K562 (cell line): ENCODE results near the gene KCNK7. TPM values are rescaled to one million over a fixed set of nuclear protein-coding genes. Genes with fewer than 3 reads are reported as not detected.

Source experiments
- ATAC-seq: fragments of 200-7000 bp; cut with Tn5 transposase; 3 replicates; pipeline ENCODE4 v1.9.1; 2020; ENCODE audit warnings: moderate library complexity
- BruUV-seq: library from RNA; stranded (reverse); fragments of 400-500 nt; replicated peaks from 2 replicates; lab custom pipeline; 2021; lab: Mats Ljungman, UMichigan
- CTCF ChIA-PET: fragments of 300-600 bp; formaldehyde crosslinking; extraction: SDS; loops from one replicate; lab custom pipeline; 2021; ENCODE audit warnings: low intra/inter-chr PET ratio; lab: Yijun Ruan, JAX
- POLR2A ChIA-PET: fragments of 300-600, 350-650 bp; sonication (Branson Sonifier 250); formaldehyde crosslinking; extraction: SDS; loops from one replicate; lab custom pipeline; 2021; ENCODE audit warnings: antibody characterized with exemption, inconsistent platforms; lab: Yijun Ruan, JAX
- DNase-seq, 4 experiments: peaks; one replicate each; pipeline versions ENCODE4 v3.0.0 to v3.0.0-alpha.2; 2011 to 2018; ENCODE audit warnings: low spot score in 3 of 4, mixed read lengths in 3 of 4; ENCODE audit errors: extremely low read depth in 1 of 4
- FAIRE-seq: peaks from 2 replicates; lab custom pipeline; 2011; peaks lifted over from hg19 to GRCh38; lab: Jason Lieb, UNC
- H2AFZ ChIP-seq: 2 replicates; pipeline ENCODE4 v1.6.0; 2011; ENCODE audit warnings: low read depth, low read length, control low read depth, inconsistent platforms
- H3K27ac ChIP-seq: fragments of 200-600 bp; 3 replicates; pipeline ENCODE4 v1.8.0; 2011; ENCODE audit warnings: low read depth, mild to moderate bottlenecking, control low read depth, inconsistent platforms, low read length, moderate library complexity, mixed read lengths; ENCODE audit errors: extremely low read depth
- H3K27me3 ChIP-seq, 2 experiments: fragments of 300-600 bp in 1 of 2; 2 replicates in 1 of 2; 3 replicates in 1 of 2; pipeline versions ENCODE4 v1.6.0 to v1.8.0; 2011; ENCODE audit warnings: inconsistent platforms in 2 of 2, low read length in 2 of 2, mild to moderate bottlenecking in 1 of 2, mixed read lengths in 1 of 2, moderate library complexity in 1 of 2; ENCODE audit not compliant: control insufficient read depth in 2 of 2, insufficient read depth in 2 of 2
- H3K36me3 ChIP-seq: fragments of 300-600 bp; 3 replicates; pipeline ENCODE4 v1.8.0; 2011; ENCODE audit warnings: mild to moderate bottlenecking, low read length, inconsistent platforms; ENCODE audit not compliant: control insufficient read depth, insufficient read depth
- H3K4me1 ChIP-seq, 2 experiments: fragments of 200-600 bp in 1 of 2; replicated peaks in 1 of 2; 2 replicates in 1 of 2; 3 replicates in 1 of 2; pipeline versions ENCODE4 v1.5.1 to v1.8.0; 2011; ENCODE audit warnings: inconsistent platforms in 2 of 2, low read length in 2 of 2, mild to moderate bottlenecking in 1 of 2, mixed read lengths in 1 of 2, moderate library complexity in 1 of 2; ENCODE audit not compliant: control insufficient read depth in 2 of 2, insufficient read depth in 2 of 2
- H3K4me2 ChIP-seq: 2 replicates; pipeline ENCODE4 v1.6.1; 2011; ENCODE audit warnings: low read length, control low read depth, inconsistent platforms, mixed read lengths; ENCODE audit not compliant: insufficient read depth
- H3K4me3 ChIP-seq: fragments of 200-600 bp; sonication (generic), shearing (Covaris generic); 2 replicates; pipeline ENCODE4 v1.5.1; 2016; ENCODE audit warnings: control low read depth, inconsistent platforms
- H3K79me2 ChIP-seq: fragments of 200-600 bp; 3 replicates; pipeline ENCODE4 v1.8.0; 2011; ENCODE audit warnings: low read length, inconsistent platforms; ENCODE audit not compliant: control insufficient read depth, insufficient read depth
- H3K9ac ChIP-seq, 2 experiments: 2 replicates each; pipeline versions ENCODE4 v1.6.0 to v1.6.1; 2011; ENCODE audit warnings: low read depth in 2 of 2, low read length in 2 of 2, control low read depth in 1 of 2, inconsistent platforms in 1 of 2, mild to moderate bottlenecking in 1 of 2, mixed read lengths in 1 of 2; ENCODE audit not compliant: insufficient read depth in 1 of 2
- H3K9me1 ChIP-seq: one replicate; pipeline ENCODE4 v1.6.0; 2011; ENCODE audit warnings: inconsistent platforms, mild to moderate bottlenecking, low read length, moderate library complexity; ENCODE audit not compliant: control insufficient read depth, insufficient read depth
- H3K9me3 ChIP-seq: replicated peaks from 2 replicates; pipeline ENCODE4 v1.5.1; 2011; ENCODE audit warnings: low read depth, low read length, inconsistent platforms; ENCODE audit not compliant: control insufficient read depth, insufficient read depth
- H4K20me1 ChIP-seq: replicated peaks from 2 replicates; pipeline ENCODE4 v1.6.1; 2011; ENCODE audit warnings: low read length, inconsistent platforms, mixed read lengths; ENCODE audit not compliant: control insufficient read depth, insufficient read depth
- ADNP ChIP-seq: fragments of 200-800 bp; sonication (Bioruptor generic); IDR thresholded peaks from 2 replicates; pipeline ENCODE4 v1.6.1; 2016; ENCODE audit warnings: missing genetic modification characterization, missing compliant biosample characterization
- CTCFL ChIP-seq: IDR thresholded peaks from 2 replicates; pipeline ENCODE4 v1.6.1; 2011; ENCODE audit warnings: borderline replicate concordance, low read depth, mild to moderate bottlenecking, moderate library complexity, low read length; ENCODE audit not compliant: insufficient read depth, poor library complexity, severe bottlenecking
- POLR2G ChIP-seq: fragments of 200-400 bp; formaldehyde crosslinking; IDR thresholded peaks from 2 replicates; pipeline ENCODE4 v1.6.1; 2017; ENCODE audit warnings: low read depth, mild to moderate bottlenecking, antibody characterized with exemption, low read length, moderate library complexity
- RBFOX2 ChIP-seq: fragments of 200-400 bp; formaldehyde crosslinking; IDR thresholded peaks from 2 replicates; pipeline ENCODE4 v1.6.1; 2017; ENCODE audit warnings: low read depth, mild to moderate bottlenecking, low read length, moderate library complexity
- WGBS: fragments of 100-300 bp; shearing (Covaris generic); methylation state at CpG from one replicate; pipeline ENCODE4 v1.1.6; 2016; ENCODE audit warnings: low coverage, mixed read lengths; ENCODE audit not compliant: insufficient coverage; ENCODE audit errors: missing lambda C conversion rate; 5-methylcytosine and 5-hydroxymethylcytosine counted together
- in situ Hi-C: fragments of 300-500 bp; cut with MboI; formaldehyde crosslinking; loops from 4 replicates; pipeline ENCODE4 v1.15.0; 2018; ENCODE audit warnings: inconsistent platforms, mixed read lengths
- intact Hi-C: fragments of 100-400 bp; cut with micrococcal nuclease; formaldehyde crosslinking; loops from 2 replicates; pipeline ENCODE4 v1.14.2; 2022
- polyA plus RNA-seq, 8 experiments: library from polyadenylated mRNA; depleted of rRNA in 4 of 8; stranded (reverse) in 5 of 8; unstranded in 3 of 8; fragments of >200 nt; fragmentation: Nextera tagmentation in 2 of 8; fragmentation: Illumina TruSeq in 1 of 8; extraction: Ambion mirVana in 2 of 8; extraction: Trizol in 1 of 8; gene quantifications; 2 replicates each; pipeline versions ENCODE4 v1.2.1 to v1.2.3, GENCODE V29; 2011 to 2014; ENCODE audit warnings: inconsistent platforms in 1 of 8, missing spikeins in 1 of 8
- total RNA-seq, 7 experiments: library from RNA; depleted of rRNA in 6 of 7; stranded (reverse); fragments of >200 nt in 6 of 7; fragmentation: Illumina TruSeq in 2 of 7; extraction: Trizol in 2 of 7; gene quantifications; 2 replicates each; pipeline versions ENCODE4 v1.2.1 to v1.2.3, GENCODE V29; 2011 to 2021; ENCODE audit warnings: low replicate concordance in 1 of 7

Gene KCNK7
- total and polyA plus RNA-seq, 9 of the 15 experiments (the other 6 are each of a cell fraction or from before 2014, with no cell fraction given), result 0.07 to 0.40 TPM; not detected in 7

- POLR2A ChIA-PET, result interaction anchor here (0.5 to 1.9 kb wide), 4 partner anchors 10 to 376 kb away, joined by 3 to 7 read pairs (median 4); partner anchors contain the start of genes PCNX3 and SIPA1
- H3K27me3 ChIP-seq, result no peaks in the 10 kb centered on the region
- intact Hi-C loops (no loop called here), in situ Hi-C loops (no loop called here)
- H3K27ac ChIP-seq, result no peak overlapping the region
- no TSS peak for BruUV-seq
- peaks cover 0 to 27% of the 10 kb centered on the region in 2 experiments; a peak in 1 of 5 replicates for H3K4me1 ChIP-seq
- CTCF ChIA-PET, result interaction anchor here (2.2 kb wide), 1 partner anchor 191 kb away, joined by 27 read pairs; no protein-coding TSS in a partner anchor
- no peak overlapping the region for H2AFZ ChIP-seq
- no peaks in the 10 kb centered on the region for H3K9me3 ChIP-seq
- H3K36me3 ChIP-seq, result peaks cover 95% of the 10 kb centered on the region; the same call in 2 of the 3 replicates
- FAIRE-seq, result no peak
- no peak overlapping the region for H3K4me3 ChIP-seq
- TF ChIP-seq RBFOX2 (peak; percentile 34; the same call in 1 of the 2 replicates), ADNP (tag) (no peak), POLR2G (0 out of 2 replicates have a peak, but pooled peaks have one; percentile 11), CTCFL (no peak)
- TF ChIP-seq, all 486 proteins: peak for 2
- no peak overlapping the region for H3K9ac ChIP-seq
- ATAC-seq (no peak), DNase-seq (no peak)
- H3K4me2 ChIP-seq, result no peak overlapping the region
- H3K9me1 ChIP-seq, result no peaks in the 10 kb centered on the region
- WGBS, result 98% methylated on average over 10 of the region's 13 CpGs
- no peaks in the 10 kb centered on the region; the same call in 2 of the 3 replicates for H3K79me2 ChIP-seq
- H4K20me1 ChIP-seq, result 0 out of 2 replicates have a peak, but pooled peaks cover 5% of the 10 kb centered on the region
Observed at GRCh38 chr11:65627202-65627601, 31.6 kb upstream of the KCNK7 start.
